ENCODE data around the gene QTRT2. TPM values are rescaled to one million over a fixed set of nuclear protein-coding genes. Genes with fewer than 3 reads are reported as not detected.

The QTRT2 gene
- total RNA-seq, 1 experiment from 2014 or later, result 38.0 TPM

DNA sequence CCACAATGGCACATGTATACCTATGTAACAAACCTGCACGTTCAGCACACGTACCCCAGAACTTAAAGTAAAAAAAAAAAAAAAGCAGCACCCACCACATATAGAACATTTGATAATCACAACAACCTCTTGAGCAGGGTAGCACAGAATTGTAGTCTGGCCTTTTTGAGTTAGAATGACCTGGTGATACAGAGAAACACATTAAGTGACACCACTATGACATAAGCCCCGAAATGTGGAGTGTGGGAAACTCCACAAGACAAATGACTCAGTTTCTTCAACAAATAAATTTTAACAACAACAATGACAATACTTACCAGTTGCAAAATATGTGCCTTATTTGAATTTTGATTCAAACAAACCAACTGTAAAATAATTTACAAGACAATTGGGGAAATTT, 76.0 kb downstream of the QTRT2 start:
- ATAC-seq, result no peak
- Histone ChIP-seq H3K27me3 (ENCODE audit: low read length) (0 out of 2 replicates have a peak, but pooled peaks cover 5% of the 10 kb centered on the region), H3K4me3 (ENCODE audit: low read length) (no peak overlapping the region), H3K36me3 (ENCODE audit: low read depth, low read length) (no peaks in the 10 kb centered on the region), H3F3A (ENCODE audit: low read length, unreplicated experiment) (no peaks in the 10 kb centered on the region), H3K9me2 (replicated peaks; ENCODE audit: low read length) (no peaks in the 10 kb centered on the region), H3K4me2 (ENCODE audit: low read length) (no peak overlapping the region), H3K27ac (ENCODE audit: low read length) (no peak overlapping the region), H3K9me3 (ENCODE audit: low read length) (no peaks in the 10 kb centered on the region), H3K79me2 (ENCODE audit: low read length) (no peaks in the 10 kb centered on the region), H3K9ac (ENCODE audit: low read length) (no peak overlapping the region), H2AFZ (ENCODE audit: low read length) (no peak overlapping the region), H4K20me1 (ENCODE audit: low read length) (no peaks in the 10 kb centered on the region), H3K4me1 (ENCODE audit: insufficient read depth, low read length) (no peaks in the 10 kb centered on the region)
- POLR2A ChIA-PET (ENCODE audit: unreplicated experiment), result no interaction called here
- intact Hi-C loops (cut with micrococcal nuclease), result no loop called here
- TF ChIP-seq EZH2phosphoT487 (IDR thresholded peaks at IDR 0.05; ENCODE audit: borderline replicate concordance, low read length), result no peak
- CTCF ChIA-PET, result no interaction called here
- BruUV-seq (replicated peaks), result no TSS peak
- DNase-seq, result no peak

DNA sequence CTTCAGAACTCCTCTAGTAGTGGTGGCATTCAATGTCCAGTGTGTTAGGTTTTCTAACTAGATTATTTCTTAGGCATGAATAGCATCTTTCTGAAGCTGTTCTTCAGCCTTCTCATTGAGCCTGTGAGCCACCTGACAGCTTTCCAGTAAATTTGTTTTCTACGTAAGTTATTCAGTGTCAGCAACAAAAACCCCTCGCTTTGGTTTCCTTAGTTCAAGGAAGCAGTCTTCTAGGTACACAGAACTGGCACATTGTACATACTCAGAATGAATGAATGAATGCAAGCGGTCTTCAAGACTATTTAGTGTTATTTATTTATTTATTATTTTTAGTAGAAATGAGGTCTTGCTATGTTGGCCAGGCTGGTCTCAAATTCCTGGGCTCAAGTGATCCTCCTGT, 77.4 kb downstream of the QTRT2 start:
- Histone ChIP-seq H3K9ac (ENCODE audit: low read length) (no peak overlapping the region), H4K20me1 (ENCODE audit: low read length) (no peaks in the 10 kb centered on the region), H3K4me1 (ENCODE audit: insufficient read depth, low read length) (no peaks in the 10 kb centered on the region), H3K36me3 (ENCODE audit: low read depth, low read length) (no peaks in the 10 kb centered on the region), H2AFZ (ENCODE audit: low read length) (no peak overlapping the region), H3K27ac (ENCODE audit: low read length) (no peak overlapping the region), H3K79me2 (ENCODE audit: low read length) (no peaks in the 10 kb centered on the region), H3K9me2 (replicated peaks; ENCODE audit: low read length) (no peaks in the 10 kb centered on the region), H3K4me3 (ENCODE audit: low read length) (no peak overlapping the region), H3F3A (ENCODE audit: low read length, unreplicated experiment) (no peaks in the 10 kb centered on the region), H3K4me2 (ENCODE audit: low read length) (no peak overlapping the region), H3K27me3 (ENCODE audit: low read length) (0 out of 2 replicates have a peak, but pooled peaks cover 5% of the 10 kb centered on the region), H3K9me3 (ENCODE audit: low read length) (no peaks in the 10 kb centered on the region)
- DNase-seq (no peak), ATAC-seq (no peak)
- BruUV-seq (replicated peaks), result no TSS peak
- ChIA-PET POLR2A (ENCODE audit: unreplicated experiment) (interaction anchor here (0.6 to 0.7 kb wide), 2 partner anchors 27 to 71 kb away, joined by 3 to 4 read pairs; no protein-coding TSS in a partner anchor), CTCF (no interaction called here)
- TF ChIP-seq EZH2phosphoT487 (IDR thresholded peaks at IDR 0.05; ENCODE audit: borderline replicate concordance, low read length) (no peak), EZH2 (IDR thresholded peaks at IDR 0.05; ENCODE audit: low read length, unreplicated experiment) (no peak)
- TF ChIP-seq, protein P1, sequence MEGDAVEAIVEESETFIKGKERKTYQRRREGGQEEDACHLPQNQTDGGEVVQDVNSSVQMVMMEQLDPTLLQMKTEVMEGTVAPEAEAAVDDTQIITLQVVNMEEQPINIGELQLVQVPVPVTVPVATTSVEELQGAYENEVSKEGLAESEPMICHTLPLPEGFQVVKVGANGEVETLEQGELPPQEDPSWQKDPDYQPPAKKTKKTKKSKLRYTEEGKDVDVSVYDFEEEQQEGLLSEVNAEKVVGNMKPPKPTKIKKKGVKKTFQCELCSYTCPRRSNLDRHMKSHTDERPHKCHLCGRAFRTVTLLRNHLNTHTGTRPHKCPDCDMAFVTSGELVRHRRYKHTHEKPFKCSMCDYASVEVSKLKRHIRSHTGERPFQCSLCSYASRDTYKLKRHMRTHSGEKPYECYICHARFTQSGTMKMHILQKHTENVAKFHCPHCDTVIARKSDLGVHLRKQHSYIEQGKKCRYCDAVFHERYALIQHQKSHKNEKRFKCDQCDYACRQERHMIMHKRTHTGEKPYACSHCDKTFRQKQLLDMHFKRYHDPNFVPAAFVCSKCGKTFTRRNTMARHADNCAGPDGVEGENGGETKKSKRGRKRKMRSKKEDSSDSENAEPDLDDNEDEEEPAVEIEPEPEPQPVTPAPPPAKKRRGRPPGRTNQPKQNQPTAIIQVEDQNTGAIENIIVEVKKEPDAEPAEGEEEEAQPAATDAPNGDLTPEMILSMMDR (conservative IDR thresholded peaks at IDR 0.05; ENCODE audit: low read depth, low read length), result no peak
- intact Hi-C loops (cut with micrococcal nuclease), result no loop called here

Other genes starting within 250 kb of the QTRT2 start
- 2.8 and 4.5 TPM in 2 replicates for gene GRAMD1C, start 217.9 kb upstream of the QTRT2 start, total RNA-seq (2014; rRNA removed)
- 7.1 and 8.3 TPM in 2 replicates for gene ZDHHC23, start 108.7 kb upstream of the QTRT2 start, total RNA-seq (2014; rRNA removed)
- 1.3 and 1.7 TPM in 2 replicates for gene CCDC191, start 211 bp upstream of the QTRT2 start, total RNA-seq (2014; rRNA removed)
- not detected in 2 replicates for gene DRD3, start 122.3 kb downstream of the QTRT2 start, total RNA-seq (2014; rRNA removed)
- not detected in 2 replicates for gene ZNF80, start 180.8 kb downstream of the QTRT2 start, total RNA-seq (2014; rRNA removed)
- not detected in 2 replicates for gene TIGIT, start 237.3 kb downstream of the QTRT2 start, total RNA-seq (2014; rRNA removed)